Stimulated activated CD4-positive, alpha-beta T cell treated with anti-CD3 and anti-CD28 coated beads, Interleukin-1b, Interleukin-23, amount 100 ng/mL, for 4 hours (primary cell): ENCODE measurements around the gene TNPO3.
"Not testable (repeated sequence)": the region's sequence is repeated elsewhere in the genome, so short reads cannot be mapped to it uniquely, and the experiment has no call there.

Experiments
- DNase-seq, 2 donors: peaks; one replicate each; pipeline ENCODE4 v3.0.0-alpha.2; 2020; ENCODE audit warnings: low read depth in 2 of 2

The TNPO3 gene

GRCh38 chr7:129014501-129015101 lies 40.3 kb downstream of the TNPO3 start:
- no peak for DNase-seq

- DNase-seq, result no peak
Observed at GRCh38 chr7:129013048-129013724, 41.7 kb downstream of the TNPO3 start.

- no peak for DNase-seq
Observed at GRCh38 chr7:129012641-129013040, 42.3 kb downstream of the TNPO3 start.

- no peak for DNase-seq
Observed at GRCh38 chr7:129010075-129010474, 44.8 kb downstream of the TNPO3 start.

- DNase-seq, result no peak
Observed at GRCh38 chr7:129009437-129009836, 45.5 kb downstream of the TNPO3 start.

GRCh38 chr7:129008645-129009414 lies 46.1 kb downstream of the TNPO3 start:
- no peak for DNase-seq

- no peak for DNase-seq
Observed at GRCh38 chr7:129007572-129007971, 47.3 kb downstream of the TNPO3 start.

GRCh38 chr7:129006636-129007414 lies 48.1 kb downstream of the TNPO3 start:
- DNase-seq, result no peak

- no peak for DNase-seq
Observed at GRCh38 chr7:129005186-129005585, 49.7 kb downstream of the TNPO3 start.

- no peak for DNase-seq
Observed at GRCh38 chr7:128997181-128997580, 57.7 kb downstream of the TNPO3 start.

GRCh38 chr7:128994560-128994959 lies 60.4 kb downstream of the TNPO3 start:
- not testable (repeated sequence) for DNase-seq

- no peak for DNase-seq
Observed at GRCh38 chr7:128993419-128993818, 61.5 kb downstream of the TNPO3 start.

- no peak for DNase-seq
Observed at GRCh38 chr7:128989961-128990360, 65.0 kb downstream of the TNPO3 start.

- no peak for DNase-seq
Observed at GRCh38 chr7:128988372-128988771, 66.5 kb downstream of the TNPO3 start.

- no peak for DNase-seq
Observed at GRCh38 chr7:128986609-128987008, 68.3 kb downstream of the TNPO3 start.

- no peak for DNase-seq
Observed at GRCh38 chr7:128985660-128986059, 69.3 kb downstream of the TNPO3 start.

- DNase-seq, result no peak
Observed at GRCh38 chr7:128982105-128982504, 72.8 kb downstream of the TNPO3 start.

GRCh38 chr7:128974241-128974934 lies 80.5 kb downstream of the TNPO3 start:
- DNase-seq, result no peak

- no peak for DNase-seq
Observed at GRCh38 chr7:128968624-128969023, 86.3 kb downstream of the TNPO3 start.

- no peak for DNase-seq
Observed at GRCh38 chr7:128963327-128963757, 91.6 kb downstream of the TNPO3 start.

GRCh38 chr7:128962899-128963298 lies 92.0 kb downstream of the TNPO3 start:
- DNase-seq, result no peak
